GM19328 (cell line): ENCODE data around the gene RXRG.
"Not testable (repeated sequence)": the region's sequence is repeated elsewhere in the genome, so short reads cannot be mapped to it uniquely, and the experiment has no call there.

Experiments
- ATAC-seq: cut with Tn5 transposase; IDR thresholded peaks from one replicate; pipeline ENCODE4 v1.9.1; 2021; ENCODE audit warnings: mild to moderate bottlenecking, moderate library complexity; ENCODE audit not compliant: unreplicated experiment

RXRG gene

DNA sequence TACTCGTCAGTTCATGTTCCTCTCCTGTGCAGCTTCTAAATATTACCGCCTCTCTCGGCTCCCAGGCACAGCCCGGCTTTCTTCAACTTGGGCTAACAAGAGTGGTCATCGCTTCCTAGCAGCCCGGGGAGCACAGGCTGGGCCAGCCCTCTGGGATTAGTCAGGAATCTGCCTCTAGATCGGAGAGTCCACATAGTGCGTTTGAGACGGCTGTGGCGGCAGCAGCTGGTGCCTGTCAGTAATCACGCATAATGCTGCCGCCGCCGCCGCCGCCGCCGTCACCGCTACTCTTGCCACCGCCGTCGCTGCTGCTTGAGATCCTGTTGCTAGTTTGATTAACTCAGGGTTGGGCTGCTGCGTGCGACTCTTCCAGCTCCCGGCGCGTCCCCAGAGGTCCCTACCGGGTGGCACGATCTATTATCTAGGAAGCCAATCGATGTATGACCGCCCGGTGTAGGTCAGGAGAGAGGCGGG is at the start of gene RXRG:
Gene RXRG (minus strand): TSS at position 230 of the 474 bp plus-strand sequence. CDS start 233 bp downstream, outside the sequence.
- ATAC-seq, result no peak

DNA sequence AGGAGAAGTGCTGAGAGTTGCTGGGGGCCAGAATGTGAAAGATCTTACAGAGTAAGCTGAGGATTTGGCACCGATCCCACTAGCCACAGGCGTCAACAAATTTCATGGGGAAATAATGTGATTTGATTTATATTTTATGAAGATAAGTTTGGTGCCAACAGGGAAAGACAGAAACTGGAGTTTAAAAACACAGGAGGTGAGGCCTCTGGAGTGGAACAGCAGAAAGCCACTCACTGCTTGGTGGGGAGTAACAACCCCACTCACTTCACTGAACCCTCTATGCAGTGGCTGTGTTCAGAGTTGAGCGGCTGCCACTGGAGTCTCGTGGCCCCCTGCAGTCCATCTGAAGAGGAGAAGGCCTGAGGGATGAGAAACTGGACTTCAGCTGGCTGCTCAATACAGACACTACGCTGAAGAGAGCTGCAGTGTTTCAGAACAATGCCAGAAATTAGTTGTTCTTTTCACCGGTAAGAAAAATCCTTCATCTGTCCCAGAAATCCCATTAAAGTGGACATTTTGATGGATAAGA is 48.0 kb upstream of the RXRG start:
- no peak for ATAC-seq

DNA sequence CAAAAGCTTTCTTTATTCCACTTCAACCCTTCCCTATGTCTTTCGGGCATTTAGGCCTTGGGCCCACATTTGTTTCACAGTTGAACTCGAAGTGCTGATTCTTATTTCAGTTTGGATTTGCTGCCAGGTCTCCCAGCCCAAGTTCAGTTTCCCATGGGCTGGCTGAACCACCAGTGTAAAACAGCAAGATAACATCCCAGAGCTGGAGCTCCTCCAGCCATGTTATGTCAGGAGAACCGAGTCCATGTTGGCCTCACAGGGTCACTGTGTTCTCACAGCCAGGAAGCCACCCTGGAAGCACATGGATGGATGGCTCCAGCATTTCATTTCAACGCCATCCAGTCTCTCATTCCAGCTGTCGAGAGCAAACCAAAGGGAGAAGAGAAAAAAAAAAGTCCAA is 45.2 kb upstream of the RXRG start:
- no peak for ATAC-seq

DNA sequence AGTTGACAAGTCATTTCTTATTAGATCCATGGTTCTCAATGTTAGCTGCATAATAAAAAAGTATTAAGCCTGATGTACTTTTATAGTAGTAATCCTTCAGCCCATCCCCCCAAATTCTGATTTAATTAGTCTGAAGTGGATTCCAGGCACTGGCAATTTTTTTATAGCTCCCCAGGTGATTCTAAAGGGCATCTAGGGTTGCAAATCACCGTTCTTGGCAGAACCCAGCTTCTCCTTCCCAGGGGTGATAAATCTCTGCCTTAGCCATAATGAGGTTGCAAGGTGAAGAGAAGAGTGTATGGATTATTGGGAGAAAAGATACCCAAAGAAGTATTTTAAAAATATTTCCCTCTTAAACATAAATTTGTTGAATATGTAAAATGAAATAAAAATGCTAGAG is 43.0 kb upstream of the RXRG start:
- ATAC-seq, result no peak

DNA sequence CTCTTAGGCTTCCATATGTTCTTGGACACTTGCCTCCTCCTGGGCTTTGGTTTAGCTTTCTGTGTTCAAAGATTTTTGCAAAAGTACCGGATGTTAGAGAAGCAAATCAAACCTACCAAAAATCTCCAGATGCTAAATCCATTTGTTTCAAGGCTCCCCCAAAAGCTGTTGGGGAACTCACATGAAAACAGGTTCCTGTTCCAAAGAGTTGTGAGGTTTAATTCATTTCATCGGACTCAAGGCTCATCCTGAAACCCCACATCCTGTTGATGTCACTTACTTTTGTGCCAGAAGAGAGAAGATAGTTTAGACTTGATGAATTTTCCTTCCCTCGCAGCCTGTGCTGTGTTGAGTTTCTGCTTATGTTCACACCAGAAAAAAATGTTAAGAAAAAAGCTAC is 41.7 kb upstream of the RXRG start:
- no peak for ATAC-seq

DNA sequence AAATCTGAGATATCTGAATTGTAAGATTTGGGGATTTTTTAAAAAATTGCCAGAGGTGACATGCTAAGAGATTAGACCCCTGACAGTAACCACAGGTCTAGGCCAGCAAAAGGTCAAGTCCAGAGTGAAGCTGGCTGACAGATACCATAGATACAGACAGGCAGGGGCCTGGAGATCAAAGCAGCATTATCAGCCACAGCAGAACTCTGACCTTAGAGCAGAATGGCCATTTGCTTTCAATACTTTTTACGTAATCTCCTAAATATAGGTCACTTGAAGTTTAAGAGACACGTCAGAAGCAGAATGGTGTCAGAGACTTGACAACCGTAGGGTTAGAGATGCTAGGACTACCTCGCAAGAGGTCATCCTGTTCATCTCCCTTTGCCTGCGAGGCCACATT is 40.8 kb upstream of the RXRG start:
- no peak for ATAC-seq

DNA sequence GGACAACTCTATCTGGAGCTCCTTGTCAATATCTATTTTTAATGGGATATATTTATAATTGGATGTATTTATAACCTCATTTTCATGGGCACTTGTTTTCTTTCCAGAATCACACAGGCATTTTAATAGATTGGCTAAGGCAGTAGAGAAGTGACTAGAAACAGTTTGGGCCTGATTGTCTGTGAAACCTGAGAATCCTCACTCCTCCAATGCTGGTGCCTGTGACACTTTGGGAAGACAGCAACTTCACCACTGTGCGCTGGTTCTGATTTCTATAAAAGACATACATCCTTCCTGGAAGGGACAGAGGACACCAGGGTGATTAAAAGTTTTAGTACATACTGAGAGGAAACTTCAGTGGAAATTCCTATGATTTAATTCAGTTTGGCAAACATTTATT is 39.6 kb upstream of the RXRG start:
- no peak for ATAC-seq

DNA sequence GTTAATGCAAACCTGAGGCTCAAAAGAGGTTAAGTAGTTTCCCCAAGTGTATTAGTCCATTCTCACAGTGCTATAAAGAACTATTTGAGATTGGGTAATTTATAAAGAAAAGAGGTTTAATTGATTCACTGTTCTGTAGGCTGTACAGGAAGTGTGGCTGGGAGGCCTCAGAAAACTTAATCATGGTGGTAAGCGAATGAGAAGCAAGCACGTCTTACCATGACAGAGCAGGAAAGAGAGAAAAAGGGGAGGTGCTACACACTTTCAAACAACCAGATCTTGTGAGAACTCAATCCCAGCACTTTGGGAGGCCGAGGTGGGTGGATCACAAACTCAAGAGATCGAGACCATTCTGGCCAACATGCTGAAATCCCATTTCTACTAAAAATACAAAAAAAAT is 38.5 kb upstream of the RXRG start:
- ATAC-seq, result no peak

DNA sequence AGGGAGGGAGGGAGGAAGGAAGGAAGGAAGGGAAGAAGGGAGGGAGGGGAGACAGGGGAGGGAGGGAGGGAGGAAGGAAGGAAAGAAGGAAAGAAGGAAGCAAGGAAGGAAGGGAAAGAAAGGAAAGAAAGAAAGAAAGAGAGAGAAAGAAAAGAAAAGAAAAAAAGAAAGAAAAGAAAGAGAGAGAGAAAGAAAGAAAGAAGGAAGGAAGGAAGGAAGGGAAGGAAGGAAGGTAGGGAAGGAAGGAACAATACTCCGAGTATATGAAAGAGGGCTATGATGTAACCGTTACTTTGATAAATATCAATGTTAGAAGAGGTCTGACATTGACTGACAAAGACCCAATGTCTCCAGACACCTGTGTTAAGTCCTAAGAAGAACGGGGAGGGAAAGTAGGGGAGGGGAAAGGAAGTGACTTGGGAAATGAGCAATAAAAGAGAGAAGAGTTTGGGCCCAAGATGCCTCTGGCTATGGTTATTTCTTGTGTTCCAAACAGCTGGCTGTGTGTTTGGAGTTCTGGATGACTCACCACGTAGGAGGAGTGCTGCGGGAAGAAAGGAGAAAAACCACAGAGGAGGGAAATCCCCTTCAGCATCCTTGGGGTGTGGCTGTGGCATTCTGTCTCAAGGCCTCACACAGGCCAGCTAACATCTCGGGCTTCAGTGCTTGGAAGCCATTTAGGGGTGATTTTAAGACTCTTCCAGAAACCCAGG is 37.0 kb upstream of the RXRG start:
- ATAC-seq, result no peak

DNA sequence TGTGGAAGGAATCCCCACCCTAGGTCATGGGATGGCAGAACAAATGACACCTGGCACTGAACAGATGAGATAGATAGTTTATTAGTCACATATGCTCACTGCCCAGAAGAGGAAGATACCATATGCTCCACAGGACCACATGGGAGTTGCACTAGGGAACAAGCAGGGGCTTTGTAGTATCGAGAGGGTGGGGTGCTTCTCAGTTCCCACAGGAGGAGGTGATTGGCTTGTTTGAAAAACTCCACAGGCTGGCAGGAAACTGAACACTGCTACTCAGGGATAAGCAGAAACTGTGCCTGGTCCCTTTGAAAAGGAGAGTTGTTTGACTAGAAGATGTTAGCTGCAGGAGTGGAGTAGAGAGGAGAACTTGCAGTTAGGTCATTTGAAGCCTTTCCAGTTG is 31.9 kb upstream of the RXRG start:
- ATAC-seq, result no peak

DNA sequence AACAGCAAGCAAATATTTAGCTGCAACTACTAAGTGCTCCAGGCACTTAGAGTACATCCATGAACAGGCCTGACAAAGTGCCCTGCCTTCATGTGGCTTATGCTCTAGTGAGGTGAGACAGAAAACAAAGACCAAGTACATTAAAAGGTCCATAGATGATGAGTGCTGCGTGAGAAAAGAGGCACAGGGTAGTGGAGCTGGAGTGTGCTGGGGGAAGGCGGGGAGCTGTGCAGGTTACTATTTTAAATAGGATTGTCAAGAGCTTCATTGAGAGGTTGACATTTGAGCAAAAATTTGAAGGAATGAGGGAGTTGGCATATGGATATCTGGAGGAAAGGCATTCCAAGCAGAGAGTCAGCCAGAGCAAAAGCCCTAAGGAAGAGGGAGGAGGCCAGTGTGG is 29.3 kb upstream of the RXRG start:
- no peak for ATAC-seq

DNA sequence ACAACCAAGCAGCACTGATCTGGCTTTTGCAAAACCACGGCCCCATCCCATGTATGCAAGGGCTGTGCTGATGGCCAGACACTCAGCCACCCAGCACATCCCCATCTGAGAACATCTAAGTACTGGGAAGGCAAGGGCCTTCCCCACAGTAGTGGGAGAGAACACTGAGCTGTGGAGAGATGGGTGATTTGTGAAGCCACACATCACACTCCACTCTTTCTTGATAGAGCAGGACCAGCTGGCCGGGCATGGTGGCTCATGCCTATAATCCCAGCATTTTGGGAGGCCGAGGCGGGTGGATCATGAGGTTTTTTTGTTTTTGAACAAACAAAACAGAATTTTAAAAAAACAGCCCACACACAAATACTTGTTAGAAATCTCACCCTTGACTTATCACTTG is 28.2 kb upstream of the RXRG start:
- no peak for ATAC-seq

DNA sequence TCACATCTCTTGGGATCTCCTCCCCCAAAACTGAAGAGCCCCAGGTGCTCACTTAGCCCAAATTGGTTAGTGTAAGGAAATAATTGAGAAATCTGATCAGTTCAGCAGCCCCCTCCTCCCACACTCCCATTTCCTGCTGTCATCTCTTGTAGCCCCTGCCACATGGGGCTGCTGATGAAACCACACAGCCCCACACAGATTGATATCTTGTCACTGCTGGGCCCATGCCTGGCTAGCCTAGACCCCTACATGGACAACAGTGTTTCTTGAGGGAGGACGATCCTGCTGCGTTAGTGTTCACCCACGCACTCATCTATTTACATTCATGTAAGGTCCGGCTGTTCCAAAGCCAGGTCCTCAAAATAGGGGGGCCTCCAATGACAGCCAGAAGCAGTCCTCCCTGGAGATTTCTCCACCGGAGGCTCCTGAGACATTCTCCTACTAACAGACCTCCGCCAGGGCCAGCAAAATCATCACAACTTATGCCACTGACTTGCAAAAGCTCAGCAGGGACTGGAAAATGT is 23.9 kb upstream of the RXRG start:
- no peak for ATAC-seq

DNA sequence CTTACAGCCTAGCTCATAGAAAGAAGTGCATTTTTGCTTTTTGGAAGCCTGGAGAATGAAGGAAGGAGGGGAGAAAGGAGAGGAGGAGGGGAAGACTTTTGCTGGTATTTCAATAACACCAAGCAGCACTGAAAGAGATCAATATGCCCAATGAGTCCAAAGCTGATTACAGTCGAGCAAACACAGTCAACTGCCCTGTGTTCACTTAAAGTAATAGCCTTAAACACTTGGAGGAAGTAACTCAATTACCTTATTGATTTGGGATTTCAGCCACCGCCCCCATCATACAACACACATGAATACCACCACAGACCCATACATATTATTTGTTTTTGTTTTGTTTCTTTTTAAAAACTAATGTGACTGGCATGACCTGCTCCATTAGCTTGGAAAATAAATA is 23.3 kb upstream of the RXRG start:
- no peak for ATAC-seq

DNA sequence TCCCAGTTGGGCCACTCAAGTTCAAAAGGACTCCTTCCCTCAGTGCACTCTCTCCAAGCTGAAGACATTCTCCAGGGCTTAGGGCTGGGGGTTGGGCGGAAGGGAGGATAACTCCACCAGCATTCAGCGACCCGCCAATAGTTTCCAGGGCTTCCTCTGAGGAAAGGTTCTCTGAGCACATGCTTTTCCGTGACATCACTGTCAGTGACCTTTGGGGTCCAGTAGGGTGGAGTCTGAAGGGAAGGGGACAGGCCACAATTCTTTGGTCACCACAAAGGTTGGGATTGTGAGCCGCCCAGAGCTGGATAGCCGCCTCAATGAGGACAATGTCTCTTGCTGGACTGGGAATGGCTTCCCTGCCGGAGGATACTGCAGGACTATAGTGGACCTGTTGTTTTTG is 22.8 kb upstream of the RXRG start:
- no peak for ATAC-seq

DNA sequence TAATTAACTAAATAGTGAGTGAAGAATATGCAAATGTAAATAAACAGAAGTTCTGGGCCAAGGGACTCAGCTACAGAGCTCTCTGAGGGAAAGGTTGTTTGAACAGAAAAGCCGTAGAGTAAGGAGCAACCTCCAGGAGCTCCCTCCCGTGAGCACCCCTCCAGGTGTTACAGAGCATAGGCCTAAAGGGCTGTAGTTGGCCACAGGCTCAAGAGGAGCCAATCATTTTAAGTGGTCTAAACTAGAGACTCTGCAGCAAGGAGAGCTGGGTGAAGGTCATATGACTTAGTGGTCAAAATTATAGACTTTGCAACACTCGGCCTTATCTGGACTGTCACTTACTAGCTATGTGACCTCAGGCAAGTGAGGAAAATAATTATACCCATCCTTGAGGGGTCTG is 19.1 kb upstream of the RXRG start:
- ATAC-seq, result no peak

DNA sequence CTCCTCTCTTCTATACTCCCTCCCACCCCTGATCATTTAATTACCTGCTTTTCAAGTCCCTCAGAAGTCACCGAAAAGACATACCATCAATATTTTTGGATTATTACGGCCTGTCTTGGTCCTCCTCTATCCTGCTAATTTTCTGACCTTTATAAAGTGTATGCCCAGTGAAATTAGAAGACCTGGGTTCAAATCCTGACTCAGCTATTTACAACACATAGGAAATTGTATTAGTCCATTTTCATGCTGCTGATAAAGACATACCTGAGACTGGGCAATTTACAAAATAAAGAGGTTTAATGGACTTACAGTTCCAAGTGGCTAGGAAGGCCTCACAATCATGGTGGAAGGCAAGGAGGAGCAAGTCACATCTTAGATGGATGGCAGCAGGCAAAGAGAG is 14.8 kb upstream of the RXRG start:
- not testable (repeated sequence) for ATAC-seq

DNA sequence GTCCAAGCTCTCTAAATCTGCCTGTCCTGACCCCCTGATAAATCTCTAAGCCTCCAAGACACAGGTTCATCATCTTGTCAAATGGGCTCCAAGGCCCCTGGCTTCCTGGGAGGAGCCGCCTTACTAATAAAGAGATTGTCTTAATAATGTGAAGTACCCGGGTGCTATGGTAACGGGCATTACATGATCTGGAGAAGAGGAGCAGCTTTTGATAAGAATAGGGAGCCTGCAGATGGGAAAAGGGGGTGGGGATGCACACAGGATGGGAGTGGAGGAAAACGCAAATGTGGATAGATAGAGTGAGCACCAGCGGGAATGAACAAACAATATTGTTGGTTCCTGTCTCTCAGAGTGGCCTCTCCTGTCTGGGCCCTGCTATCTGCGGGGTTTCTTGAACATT is 11.9 kb upstream of the RXRG start:
- no peak for ATAC-seq

DNA sequence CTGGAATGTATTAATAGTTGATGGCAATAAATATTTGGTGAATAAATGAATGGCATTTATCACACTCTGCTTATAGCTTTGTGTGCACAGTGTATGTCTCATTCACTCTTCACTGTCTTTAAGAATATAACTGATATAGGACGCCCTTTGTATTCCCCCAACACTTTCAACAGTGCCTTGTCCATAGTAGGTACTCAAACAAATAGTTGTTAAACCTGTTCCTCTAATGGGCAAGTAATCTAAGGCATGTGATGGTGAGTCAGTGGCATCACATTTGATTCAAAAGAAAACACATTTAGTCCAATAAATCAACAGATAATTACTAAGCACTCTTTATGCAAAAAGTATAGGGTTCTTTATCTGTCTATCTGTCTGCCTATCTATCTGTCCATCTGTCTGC is 11.2 kb upstream of the RXRG start:
- ATAC-seq, result no peak

DNA sequence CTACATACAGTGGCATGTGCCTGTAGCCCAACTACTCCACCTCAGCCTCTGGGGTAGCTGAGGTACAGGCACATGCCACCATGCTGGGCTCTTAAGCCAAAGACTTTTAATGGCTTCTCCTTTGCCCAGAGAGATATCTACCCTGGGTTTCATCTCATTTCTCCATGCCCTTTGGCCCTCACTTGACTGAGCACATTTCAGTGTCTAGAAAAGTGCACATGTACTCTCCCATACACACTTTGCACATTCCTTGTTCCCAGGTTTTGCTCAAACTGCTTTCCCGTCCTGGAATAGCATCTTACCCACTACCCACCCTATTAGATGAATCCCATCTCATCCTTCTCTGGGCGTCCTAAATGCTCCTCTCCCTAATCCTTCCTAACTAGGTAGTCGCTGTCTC is 10.2 kb upstream of the RXRG start:
- no peak for ATAC-seq

DNA sequence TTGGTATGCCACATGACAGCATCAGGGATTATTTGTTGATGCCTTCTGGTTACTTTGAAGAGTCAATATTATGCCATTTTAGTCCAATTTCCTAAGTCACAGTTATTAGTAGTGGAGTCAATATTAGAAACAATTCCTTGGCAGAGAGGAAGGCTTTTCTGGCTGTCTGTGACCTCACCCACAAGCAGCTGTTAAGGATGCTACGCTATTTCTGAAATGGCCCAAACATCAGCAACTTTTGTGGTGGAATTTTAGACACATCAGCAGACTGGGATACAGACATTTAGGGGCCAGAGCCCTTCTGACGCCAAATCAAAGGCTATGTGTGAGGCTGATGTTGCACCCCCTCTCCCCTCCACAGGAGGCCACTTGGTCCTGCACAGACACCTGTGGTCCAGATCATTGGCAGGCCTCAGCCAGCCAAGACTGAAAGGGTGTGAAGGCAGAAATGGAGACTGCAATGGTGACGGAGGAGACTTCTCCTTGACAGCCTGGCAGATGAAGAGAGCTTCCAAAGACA is 9.2 kb upstream of the RXRG start:
- no peak for ATAC-seq

DNA sequence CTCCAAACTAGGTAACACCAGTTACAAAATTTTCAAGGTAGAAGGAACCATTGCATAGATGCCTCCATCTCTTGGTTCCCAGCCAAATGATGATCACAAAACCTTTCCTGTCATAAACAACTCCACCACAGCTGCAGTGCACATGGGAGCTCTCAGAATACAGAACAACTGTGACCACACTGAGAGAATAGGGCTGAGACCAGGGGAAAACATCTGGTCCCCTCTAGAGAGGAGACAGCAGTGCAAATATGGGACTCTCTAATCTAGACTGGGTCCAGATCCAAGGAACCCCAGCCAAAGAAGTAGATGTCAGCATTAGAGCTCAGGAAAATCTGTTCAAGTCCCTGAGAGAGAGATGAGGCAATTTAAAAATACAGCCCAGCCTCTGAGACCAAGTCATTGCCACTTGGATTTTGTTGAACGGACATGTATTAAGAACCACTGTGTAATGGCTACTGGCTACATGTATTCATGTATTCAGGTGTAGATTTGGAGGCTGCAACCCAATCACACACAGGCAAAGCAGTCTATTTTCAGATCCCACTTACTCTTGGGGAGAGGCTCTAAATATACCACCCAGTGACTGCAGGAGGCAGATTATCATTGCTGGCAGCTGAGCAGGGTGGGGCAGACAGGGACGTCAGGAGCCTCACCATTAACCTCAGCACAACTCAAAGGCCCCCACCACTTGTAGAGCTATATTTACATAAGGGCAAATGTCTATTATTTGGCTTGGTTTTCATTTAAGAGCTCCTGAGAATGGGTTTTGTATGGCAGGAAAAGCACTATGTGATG is 7.6 kb upstream of the RXRG start:
- ATAC-seq, result no peak
